RWPE1 (cell line): Measurements from ENCODE around the gene TAPBPL.

Experiments used
- CTCF ChIA-PET: fragments of 350-600 bp; sonication (Branson Sonifier 250); formaldehyde crosslinking; extraction: SDS; loops from one replicate; lab custom pipeline; 2021; lab: Yijun Ruan, JAX
- POLR2A ChIA-PET: fragments of 400-600 bp; formaldehyde crosslinking; extraction: SDS; loops from one replicate; lab custom pipeline; 2020; ENCODE audit warnings: antibody characterized with exemption; ENCODE audit not compliant: low non-redundant PET; lab: Yijun Ruan, JAX
- DNase-seq: peaks from one replicate; pipeline ENCODE4 v3.0.0; 2012; ENCODE audit warnings: low spot score
- H3K27ac ChIP-seq: fragments of 450-650 bp; 2 replicates; pipeline ENCODE4 v1.5.1; 2017
- CTCF ChIP-seq: fragments of 450-650 bp; conservative IDR thresholded peaks from 2 replicates; pipeline ENCODE4 v1.5.1; 2017; ENCODE audit warnings: low read depth, mild to moderate bottlenecking

TAPBPL gene

GRCh38 chr12:6420364-6420763 lies 31.5 kb upstream of the TAPBPL start:
- ChIA-PET CTCF (no interaction called here), POLR2A (interaction anchor here (0.7 kb wide), 1 partner anchor 264 kb away, joined by 4 read pairs; no protein-coding TSS in a partner anchor)
- H3K27ac ChIP-seq, result no peak overlapping the region
- no peak for DNase-seq
- TF ChIP-seq CTCF, result no peak

- ChIA-PET CTCF (interaction anchor here (0.6 to 3.2 kb wide), 11 partner anchors 14 to 62 kb away, joined by 3 to 29 read pairs (median 3); partner anchors contain the start of gene TAPBPL), POLR2A (no interaction called here)
- peak; percentile 69 for TF ChIP-seq CTCF
- peak; percentile 76 for DNase-seq
- no peak overlapping the region for H3K27ac ChIP-seq
Observed at GRCh38 chr12:6423267-6424007, 28.4 kb upstream of the TAPBPL start.

- TF ChIP-seq CTCF, result no peak
- no peak for DNase-seq
- H3K27ac ChIP-seq, result no peak overlapping the region
- ChIA-PET POLR2A (no interaction called here), CTCF (interaction anchor here (0.6 to 3.2 kb wide), 10 partner anchors 14 to 42 kb away, joined by 3 to 29 read pairs (median 3); partner anchors contain the start of gene TAPBPL)
Observed at GRCh38 chr12:6424008-6424347, 27.9 kb upstream of the TAPBPL start.

GRCh38 chr12:6424866-6425265 lies 27.0 kb upstream of the TAPBPL start:
- TF ChIP-seq CTCF, result no peak
- DNase-seq, result no peak
- ChIA-PET POLR2A (no interaction called here), CTCF (interaction anchor here (0.8 to 3.2 kb wide), 2 partner anchors 38 to 41 kb away, joined by 10 to 29 read pairs; no protein-coding TSS in a partner anchor)
- H3K27ac ChIP-seq, result no peak overlapping the region

- DNase-seq, result no peak
- ChIA-PET POLR2A (no interaction called here), CTCF (interaction anchor here (0.6 to 3.2 kb wide), 2 partner anchors 40 to 62 kb away, joined by 3 to 29 read pairs; no protein-coding TSS in a partner anchor)
- TF ChIP-seq CTCF, result no peak
- H3K27ac ChIP-seq, result no peak overlapping the region
Observed at GRCh38 chr12:6425590-6426531, 26.0 kb upstream of the TAPBPL start.
